ENCODE results near the gene DENND2A.

DNA sequence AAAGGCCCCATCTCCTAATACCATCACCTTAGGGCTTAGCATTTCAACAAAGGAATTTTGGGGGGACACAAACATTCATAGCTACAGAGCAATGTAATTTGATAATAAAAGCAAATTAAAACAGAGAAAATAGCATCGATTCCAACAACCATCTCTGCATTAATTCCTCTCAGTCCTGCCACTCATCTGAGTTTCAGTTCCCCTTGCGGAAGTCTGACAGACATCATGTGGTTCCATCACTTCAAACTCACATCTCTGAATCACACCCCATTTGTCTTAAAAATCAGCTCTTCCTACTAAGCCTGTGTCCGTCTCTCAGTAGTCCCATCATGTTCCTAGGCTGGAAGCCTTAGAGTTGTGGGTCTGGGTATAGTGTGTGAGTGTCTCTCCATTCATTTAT is 35.7 kb upstream of the DENND2A start:
- TF ChIP-seq, protein P1, sequence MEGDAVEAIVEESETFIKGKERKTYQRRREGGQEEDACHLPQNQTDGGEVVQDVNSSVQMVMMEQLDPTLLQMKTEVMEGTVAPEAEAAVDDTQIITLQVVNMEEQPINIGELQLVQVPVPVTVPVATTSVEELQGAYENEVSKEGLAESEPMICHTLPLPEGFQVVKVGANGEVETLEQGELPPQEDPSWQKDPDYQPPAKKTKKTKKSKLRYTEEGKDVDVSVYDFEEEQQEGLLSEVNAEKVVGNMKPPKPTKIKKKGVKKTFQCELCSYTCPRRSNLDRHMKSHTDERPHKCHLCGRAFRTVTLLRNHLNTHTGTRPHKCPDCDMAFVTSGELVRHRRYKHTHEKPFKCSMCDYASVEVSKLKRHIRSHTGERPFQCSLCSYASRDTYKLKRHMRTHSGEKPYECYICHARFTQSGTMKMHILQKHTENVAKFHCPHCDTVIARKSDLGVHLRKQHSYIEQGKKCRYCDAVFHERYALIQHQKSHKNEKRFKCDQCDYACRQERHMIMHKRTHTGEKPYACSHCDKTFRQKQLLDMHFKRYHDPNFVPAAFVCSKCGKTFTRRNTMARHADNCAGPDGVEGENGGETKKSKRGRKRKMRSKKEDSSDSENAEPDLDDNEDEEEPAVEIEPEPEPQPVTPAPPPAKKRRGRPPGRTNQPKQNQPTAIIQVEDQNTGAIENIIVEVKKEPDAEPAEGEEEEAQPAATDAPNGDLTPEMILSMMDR (IDR thresholded peaks at IDR 0.05): no peak
- TF ChIP-seq EP300 (IDR thresholded peaks at IDR 0.05): no peak
- no peak for TF ChIP-seq POLR2AphosphoS5 (IDR thresholded peaks at IDR 0.05)

Data from gastroesophageal sphincter (tissue), 3 donors.